ENCODE measurements around the gene TMEM238L.

TMEM238L gene

GRCh38 chr17:10790491-10791401 lies 13.2 kb downstream of the TMEM238L start:
- no peak overlapping the region for H3K27ac ChIP-seq (ENCODE audit: low read length)

DNA sequence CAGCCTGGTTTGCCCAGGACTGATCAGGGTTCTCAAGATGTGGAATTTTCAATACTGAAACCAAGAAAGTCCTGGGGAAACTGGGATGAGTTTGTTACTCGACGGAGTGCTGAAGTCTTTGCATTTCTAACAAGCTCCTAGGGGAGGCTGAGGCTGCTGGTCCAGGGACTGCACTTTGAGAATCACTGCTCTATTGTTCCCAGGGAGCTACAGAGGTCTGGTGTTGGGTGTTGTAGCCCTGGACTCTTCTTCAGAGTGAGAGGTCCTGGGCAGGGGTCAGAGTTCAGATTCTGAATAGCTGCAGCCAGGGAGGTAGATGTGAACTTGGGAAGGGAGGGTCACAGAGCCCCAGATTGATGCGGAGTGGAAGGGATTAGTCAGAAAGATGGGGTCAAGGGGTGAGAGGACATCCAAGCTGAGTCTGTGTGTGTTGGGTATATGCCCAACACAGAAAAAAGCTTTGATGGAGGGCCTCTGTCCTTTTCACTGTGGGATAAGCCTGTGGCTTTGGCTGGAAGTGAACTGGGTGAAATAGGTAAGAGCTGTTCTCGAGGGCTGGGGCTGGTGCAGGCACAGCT lies 14.1 kb downstream of the TMEM238L start:
- no peak overlapping the region for H3K27ac ChIP-seq (ENCODE audit: low read length)
- TF ChIP-seq EZH2phosphoT487 (IDR thresholded peaks at IDR 0.05; ENCODE audit: low read depth): no peak
- TF ChIP-seq, protein P1, sequence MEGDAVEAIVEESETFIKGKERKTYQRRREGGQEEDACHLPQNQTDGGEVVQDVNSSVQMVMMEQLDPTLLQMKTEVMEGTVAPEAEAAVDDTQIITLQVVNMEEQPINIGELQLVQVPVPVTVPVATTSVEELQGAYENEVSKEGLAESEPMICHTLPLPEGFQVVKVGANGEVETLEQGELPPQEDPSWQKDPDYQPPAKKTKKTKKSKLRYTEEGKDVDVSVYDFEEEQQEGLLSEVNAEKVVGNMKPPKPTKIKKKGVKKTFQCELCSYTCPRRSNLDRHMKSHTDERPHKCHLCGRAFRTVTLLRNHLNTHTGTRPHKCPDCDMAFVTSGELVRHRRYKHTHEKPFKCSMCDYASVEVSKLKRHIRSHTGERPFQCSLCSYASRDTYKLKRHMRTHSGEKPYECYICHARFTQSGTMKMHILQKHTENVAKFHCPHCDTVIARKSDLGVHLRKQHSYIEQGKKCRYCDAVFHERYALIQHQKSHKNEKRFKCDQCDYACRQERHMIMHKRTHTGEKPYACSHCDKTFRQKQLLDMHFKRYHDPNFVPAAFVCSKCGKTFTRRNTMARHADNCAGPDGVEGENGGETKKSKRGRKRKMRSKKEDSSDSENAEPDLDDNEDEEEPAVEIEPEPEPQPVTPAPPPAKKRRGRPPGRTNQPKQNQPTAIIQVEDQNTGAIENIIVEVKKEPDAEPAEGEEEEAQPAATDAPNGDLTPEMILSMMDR (IDR thresholded peaks at IDR 0.05; ENCODE audit: low read depth, low read length): no peak
- no peaks in the 10 kb centered on the region for H4K20me1 ChIP-seq (ENCODE audit: insufficient read depth, low read length)
- 0 out of 2 replicates have a peak, but pooled peaks cover 3% of the 10 kb centered on the region for H3K27me3 ChIP-seq (ENCODE audit: low read depth, low read length)
- no peaks in the 10 kb centered on the region for H3K79me2 ChIP-seq (ENCODE audit: low read length)
- H3K4me1 ChIP-seq (ENCODE audit: low read length): no peaks in the 10 kb centered on the region
- no peak overlapping the region for H3K4me2 ChIP-seq (ENCODE audit: low read length)
- no peak overlapping the region for H3K4me3 ChIP-seq (ENCODE audit: low read length)
- no peak overlapping the region for H2AFZ ChIP-seq (ENCODE audit: low read depth, low read length)
- no peaks in the 10 kb centered on the region for H3K9me3 ChIP-seq (ENCODE audit: insufficient read depth, low read length)
- no peaks in the 10 kb centered on the region for H3K36me3 ChIP-seq (replicated peaks; ENCODE audit: low read depth, low read length)
- H3K9ac ChIP-seq (ENCODE audit: low read length): no peak overlapping the region

More at GRCh38 chr17:10790491-10791401, 13.2 kb downstream of the TMEM238L start:
- no peak overlapping the region for H3K9ac ChIP-seq (ENCODE audit: low read length)
- no peaks in the 10 kb centered on the region for H3K36me3 ChIP-seq (replicated peaks; ENCODE audit: low read depth, low read length)
- no peak overlapping the region for H2AFZ ChIP-seq (ENCODE audit: low read depth, low read length)
- no peaks in the 10 kb centered on the region for H4K20me1 ChIP-seq (ENCODE audit: insufficient read depth, low read length)
- H3K4me2 ChIP-seq (ENCODE audit: low read length): no peak overlapping the region
- 0 out of 2 replicates have a peak, but pooled peaks cover 3% of the 10 kb centered on the region for H3K27me3 ChIP-seq (ENCODE audit: low read depth, low read length)
- H3K9me3 ChIP-seq (ENCODE audit: insufficient read depth, low read length): no peaks in the 10 kb centered on the region
- no peaks in the 10 kb centered on the region for H3K4me1 ChIP-seq (ENCODE audit: low read length)
- no peak overlapping the region for H3K4me3 ChIP-seq (ENCODE audit: low read length)
- no peaks in the 10 kb centered on the region for H3K79me2 ChIP-seq (ENCODE audit: low read length)
- TF ChIP-seq EZH2phosphoT487 (IDR thresholded peaks at IDR 0.05; ENCODE audit: low read depth): no peak
- TF ChIP-seq, protein P1 (IDR thresholded peaks at IDR 0.05; ENCODE audit: low read depth, low read length): no peak

DNA sequence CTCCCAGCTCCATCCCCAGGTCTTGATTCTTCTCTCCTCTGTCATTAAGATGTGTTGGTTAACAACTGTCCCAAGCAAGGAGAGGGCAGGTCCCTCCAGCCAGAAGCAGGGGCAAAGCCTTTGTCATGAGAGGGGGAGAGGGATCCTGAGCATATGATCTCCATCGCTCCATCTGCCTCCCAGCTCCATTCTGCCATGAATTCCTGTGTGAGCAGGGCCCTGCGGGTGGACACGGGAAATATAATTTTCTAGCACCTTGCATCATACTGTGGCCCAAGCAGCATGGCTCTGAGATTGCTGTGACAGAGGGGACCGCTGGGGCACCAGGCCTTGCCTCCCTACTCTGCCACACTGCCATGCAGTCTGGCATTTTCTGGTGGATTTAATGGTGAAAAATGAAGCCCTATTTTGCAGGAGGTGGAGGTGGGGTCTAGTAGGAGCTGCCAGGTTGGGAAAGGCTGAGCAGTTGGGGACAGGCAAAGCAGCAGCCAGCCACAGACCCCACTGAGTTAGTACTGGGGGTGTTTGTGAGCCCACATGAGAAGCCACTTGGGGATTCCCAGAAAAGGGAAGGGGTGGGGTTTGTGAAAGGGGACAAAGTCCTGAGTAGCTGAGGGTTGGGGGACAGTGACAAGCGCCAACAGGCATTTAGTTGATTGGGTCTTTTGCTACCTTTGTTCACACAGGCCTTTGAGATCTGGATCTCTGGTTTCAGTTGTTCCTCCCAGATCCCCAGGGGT lies 16.4 kb downstream of the TMEM238L start:
- TF ChIP-seq EZH2phosphoT487 (IDR thresholded peaks at IDR 0.05; ENCODE audit: low read depth): no peak
- TF ChIP-seq, protein P1 (IDR thresholded peaks at IDR 0.05; ENCODE audit: low read depth, low read length): no peak
- Histone ChIP-seq H4K20me1 (ENCODE audit: insufficient read depth, low read length) (no peaks in the 10 kb centered on the region), H3K27me3 (ENCODE audit: low read depth, low read length) (0 out of 2 replicates have a peak, but pooled peaks cover 3% of the 10 kb centered on the region), H3K4me2 (ENCODE audit: low read length) (no peak overlapping the region), H3K9ac (ENCODE audit: low read length) (no peak overlapping the region), H3K27ac (ENCODE audit: low read length) (no peak overlapping the region), H3K9me3 (ENCODE audit: insufficient read depth, low read length) (no peaks in the 10 kb centered on the region), H3K36me3 (replicated peaks; ENCODE audit: low read depth, low read length) (no peaks in the 10 kb centered on the region), H3K4me3 (ENCODE audit: low read length) (no peak overlapping the region), H2AFZ (ENCODE audit: low read depth, low read length) (no peak overlapping the region), H3K79me2 (ENCODE audit: low read length) (no peaks in the 10 kb centered on the region), H3K4me1 (ENCODE audit: low read length) (no peaks in the 10 kb centered on the region)

- H3K4me3 ChIP-seq (ENCODE audit: low read length): no peak overlapping the region
- no peak overlapping the region for H3K4me2 ChIP-seq (ENCODE audit: low read length)
- no peaks in the 10 kb centered on the region for H4K20me1 ChIP-seq (ENCODE audit: insufficient read depth, low read length)
- no peaks in the 10 kb centered on the region for H3K27me3 ChIP-seq (ENCODE audit: low read depth, low read length)
- no peak overlapping the region for H3K27ac ChIP-seq (ENCODE audit: low read length)
- TF ChIP-seq, protein P1 (IDR thresholded peaks at IDR 0.05; ENCODE audit: low read depth, low read length): no peak
- TF ChIP-seq EZH2phosphoT487 (IDR thresholded peaks at IDR 0.05; ENCODE audit: low read depth): no peak
- H2AFZ ChIP-seq (ENCODE audit: low read depth, low read length): no peak overlapping the region
- no peaks in the 10 kb centered on the region for H3K79me2 ChIP-seq (ENCODE audit: low read length)
- H3K9me3 ChIP-seq (ENCODE audit: insufficient read depth, low read length): no peaks in the 10 kb centered on the region
- no peak overlapping the region for H3K9ac ChIP-seq (ENCODE audit: low read length)
- no peaks in the 10 kb centered on the region for H3K4me1 ChIP-seq (ENCODE audit: low read length)
- no peaks in the 10 kb centered on the region for H3K36me3 ChIP-seq (replicated peaks; ENCODE audit: low read depth, low read length)
These were observed 18.6 kb downstream of the TMEM238L start for GRCh38 chr17:10785295-10785694.

Measured in OCI-LY3 (cell line).